SK-N-SH treated with all-trans-retinoic acid at 6 μM for 48 hours (cell line): ENCODE measurements around the gene LRRC10B.

Experiments used
- ATAC-seq: fragments of 200-7000 bp; cut with Tn5 transposase; 3 replicates; pipeline ENCODE4 v1.9.1; 2020; ENCODE audit warnings: mild to moderate bottlenecking, moderate library complexity
- BACH2 ChIP-seq: fragments of 250-450 bp; sonication (Bioruptor Pico); IDR thresholded peaks from 2 replicates; pipeline ENCODE4 v1.9.0; 2021; ENCODE audit warnings: mild to moderate bottlenecking, borderline replicate concordance
- CSDC2 ChIP-seq: fragments of 250-450 bp; sonication (Bioruptor Pico); IDR thresholded peaks from 2 replicates; pipeline ENCODE4 v1.5.0; 2020; ENCODE audit warnings: mild to moderate bottlenecking, moderate library complexity
- ESRRG ChIP-seq: fragments of 250-450 bp; sonication (Bioruptor Pico); IDR thresholded peaks from 2 replicates; pipeline ENCODE4 v1.6.1; 2021; ENCODE audit warnings: mild to moderate bottlenecking
- GLIS3 ChIP-seq: fragments of 250-450 bp; sonication (Bioruptor Pico); IDR thresholded peaks from 2 replicates; pipeline ENCODE4 v1.5.0; 2020; ENCODE audit warnings: mild to moderate bottlenecking, moderate library complexity
- ISL1 ChIP-seq: fragments of 250-450 bp; sonication (Bioruptor Pico); IDR thresholded peaks from 2 replicates; pipeline ENCODE4 v2.1.2; 2022; ENCODE audit warnings: mild to moderate bottlenecking, moderate library complexity
- OSR1 ChIP-seq: fragments of 250-450 bp; sonication (Bioruptor Pico); IDR thresholded peaks from 2 replicates; pipeline ENCODE4 v1.8.0; 2022; ENCODE audit warnings: moderate library complexity, mild to moderate bottlenecking, inconsistent platforms
- PPARA ChIP-seq: fragments of 250-450 bp; sonication (Bioruptor Pico); IDR thresholded peaks from 2 replicates; pipeline ENCODE4 v1.5.0; 2020; ENCODE audit warnings: mild to moderate bottlenecking, borderline replicate concordance
- SNAI2 ChIP-seq: fragments of 250-450 bp; sonication (Bioruptor Pico); IDR thresholded peaks from 2 replicates; pipeline ENCODE4 v1.5.0; 2020; ENCODE audit warnings: mild to moderate bottlenecking, moderate library complexity
- TCF4 ChIP-seq: fragments of 250-450 bp; sonication (Bioruptor Pico); IDR thresholded peaks from 2 replicates; pipeline ENCODE4 v1.8.0; 2021; ENCODE audit warnings: mild to moderate bottlenecking, moderate library complexity, borderline replicate concordance
- TOX ChIP-seq: fragments of 250-450 bp; sonication (Bioruptor Pico); IDR thresholded peaks from 2 replicates; pipeline ENCODE4 v1.8.0; 2021; ENCODE audit warnings: mild to moderate bottlenecking, moderate library complexity, borderline replicate concordance
- ZC3H10 ChIP-seq: fragments of 250-450 bp; sonication (Bioruptor Pico); IDR thresholded peaks from 2 replicates; pipeline ENCODE4 v1.5.1; 2021; ENCODE audit warnings: mild to moderate bottlenecking, moderate library complexity
- ZFP3 ChIP-seq: fragments of 250-450 bp; sonication (Bioruptor Pico); IDR thresholded peaks from 2 replicates; pipeline ENCODE4 v1.5.0; 2020; ENCODE audit warnings: mild to moderate bottlenecking, moderate library complexity
- ZFP30 ChIP-seq: fragments of 450-650 bp; formaldehyde crosslinking; IDR thresholded peaks from 2 replicates; pipeline ENCODE4 v1.5.0; 2022; ENCODE audit warnings: mild to moderate bottlenecking, moderate library complexity
- ZNF565 ChIP-seq: fragments of 450-650 bp; formaldehyde crosslinking; conservative IDR thresholded peaks from 2 replicates; pipeline ENCODE4 v1.5.0; 2020; ENCODE audit warnings: low read depth, mild to moderate bottlenecking, moderate library complexity
- ZNF70 ChIP-seq: fragments of 450-650 bp; formaldehyde crosslinking; IDR thresholded peaks from 2 replicates; pipeline ENCODE4 v1.5.0; 2020; ENCODE audit warnings: mild to moderate bottlenecking, moderate library complexity
- ZNF8 ChIP-seq: fragments of 450-650 bp; formaldehyde crosslinking; IDR thresholded peaks from 2 replicates; pipeline ENCODE4 v1.5.0; 2020; ENCODE audit warnings: mild to moderate bottlenecking, moderate library complexity
- TF ChIP-seq, protein P1 (sequence below): fragments of 250-450 bp; sonication (Bioruptor Pico); IDR thresholded peaks from 2 replicates; pipeline ENCODE4 v1.5.0; 2020; ENCODE audit warnings: mild to moderate bottlenecking, moderate library complexity
- TF ChIP-seq, protein P2 (sequence below): fragments of 250-450 bp; sonication (Bioruptor Pico); IDR thresholded peaks from 2 replicates; pipeline ENCODE4 v1.5.1; 2021; ENCODE audit warnings: mild to moderate bottlenecking, moderate library complexity
- TF ChIP-seq, protein P3 (sequence below): fragments of 250-450 bp; sonication (Bioruptor Pico); IDR thresholded peaks from 2 replicates; pipeline ENCODE4 v1.5.1; 2020; ENCODE audit warnings: low read depth, mild to moderate bottlenecking, moderate library complexity
- TF ChIP-seq, protein P4 (sequence below): fragments of 250-450 bp; sonication (Bioruptor Pico); IDR thresholded peaks from 2 replicates; pipeline ENCODE4 v1.8.0; 2021; ENCODE audit warnings: low read depth, mild to moderate bottlenecking, moderate library complexity, borderline replicate concordance
- TF ChIP-seq, protein P5 (sequence below): fragments of 250-450 bp; sonication (Bioruptor Pico); IDR thresholded peaks from 2 replicates; pipeline ENCODE4 v1.8.0; 2020; ENCODE audit warnings: mild to moderate bottlenecking, moderate library complexity, borderline replicate concordance

Gene LRRC10B

DNA sequence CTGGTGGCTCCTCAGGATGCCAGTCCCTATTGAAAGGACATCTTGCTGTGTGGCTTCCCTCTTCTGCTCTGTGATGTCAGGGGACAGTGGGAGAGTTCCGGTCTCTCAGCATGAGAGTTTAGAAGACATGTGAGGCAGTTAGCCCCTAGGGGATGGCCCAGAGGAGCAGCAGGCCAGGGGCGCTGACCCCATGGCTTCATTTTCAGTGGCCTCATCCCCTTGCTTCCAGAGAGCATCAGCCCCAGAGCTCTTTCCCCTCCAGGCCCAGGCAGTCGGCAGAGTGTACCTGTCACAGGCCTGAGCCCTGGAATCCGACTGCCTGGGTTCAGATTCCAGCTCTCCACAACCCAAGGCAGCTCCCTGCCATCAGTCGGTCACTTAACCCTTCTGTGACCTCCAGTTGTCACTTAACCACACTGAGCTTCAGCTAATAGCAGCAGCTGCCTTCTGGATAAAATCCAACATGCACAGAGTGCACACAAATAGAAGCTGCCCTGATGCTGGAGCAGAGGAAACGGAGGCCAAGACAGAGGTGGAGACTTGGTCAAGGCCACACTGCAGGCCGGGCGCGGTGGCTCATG, 14.1 kb upstream of the LRRC10B start:
- no peak for ATAC-seq
- TF ChIP-seq ESRRG (CRISPR knock-in tag), result no peak
- TF ChIP-seq PPARA, result no peak
- no peak for TF ChIP-seq SNAI2
- TF ChIP-seq ISL1 (CRISPR knock-in tag), result no peak
- TF ChIP-seq ZNF70 (CRISPR knock-in tag), result no peak
- TF ChIP-seq, protein P1, sequence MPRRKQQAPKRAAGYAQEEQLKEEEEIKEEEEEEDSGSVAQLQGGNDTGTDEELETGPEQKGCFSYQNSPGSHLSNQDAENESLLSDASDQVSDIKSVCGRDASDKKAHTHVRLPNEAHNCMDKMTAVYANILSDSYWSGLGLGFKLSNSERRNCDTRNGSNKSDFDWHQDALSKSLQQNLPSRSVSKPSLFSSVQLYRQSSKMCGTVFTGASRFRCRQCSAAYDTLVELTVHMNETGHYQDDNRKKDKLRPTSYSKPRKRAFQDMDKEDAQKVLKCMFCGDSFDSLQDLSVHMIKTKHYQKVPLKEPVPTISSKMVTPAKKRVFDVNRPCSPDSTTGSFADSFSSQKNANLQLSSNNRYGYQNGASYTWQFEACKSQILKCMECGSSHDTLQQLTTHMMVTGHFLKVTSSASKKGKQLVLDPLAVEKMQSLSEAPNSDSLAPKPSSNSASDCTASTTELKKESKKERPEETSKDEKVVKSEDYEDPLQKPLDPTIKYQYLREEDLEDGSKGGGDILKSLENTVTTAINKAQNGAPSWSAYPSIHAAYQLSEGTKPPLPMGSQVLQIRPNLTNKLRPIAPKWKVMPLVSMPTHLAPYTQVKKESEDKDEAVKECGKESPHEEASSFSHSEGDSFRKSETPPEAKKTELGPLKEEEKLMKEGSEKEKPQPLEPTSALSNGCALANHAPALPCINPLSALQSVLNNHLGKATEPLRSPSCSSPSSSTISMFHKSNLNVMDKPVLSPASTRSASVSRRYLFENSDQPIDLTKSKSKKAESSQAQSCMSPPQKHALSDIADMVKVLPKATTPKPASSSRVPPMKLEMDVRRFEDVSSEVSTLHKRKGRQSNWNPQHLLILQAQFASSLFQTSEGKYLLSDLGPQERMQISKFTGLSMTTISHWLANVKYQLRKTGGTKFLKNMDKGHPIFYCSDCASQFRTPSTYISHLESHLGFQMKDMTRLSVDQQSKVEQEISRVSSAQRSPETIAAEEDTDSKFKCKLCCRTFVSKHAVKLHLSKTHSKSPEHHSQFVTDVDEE (CRISPR knock-in tag), result no peak

DNA sequence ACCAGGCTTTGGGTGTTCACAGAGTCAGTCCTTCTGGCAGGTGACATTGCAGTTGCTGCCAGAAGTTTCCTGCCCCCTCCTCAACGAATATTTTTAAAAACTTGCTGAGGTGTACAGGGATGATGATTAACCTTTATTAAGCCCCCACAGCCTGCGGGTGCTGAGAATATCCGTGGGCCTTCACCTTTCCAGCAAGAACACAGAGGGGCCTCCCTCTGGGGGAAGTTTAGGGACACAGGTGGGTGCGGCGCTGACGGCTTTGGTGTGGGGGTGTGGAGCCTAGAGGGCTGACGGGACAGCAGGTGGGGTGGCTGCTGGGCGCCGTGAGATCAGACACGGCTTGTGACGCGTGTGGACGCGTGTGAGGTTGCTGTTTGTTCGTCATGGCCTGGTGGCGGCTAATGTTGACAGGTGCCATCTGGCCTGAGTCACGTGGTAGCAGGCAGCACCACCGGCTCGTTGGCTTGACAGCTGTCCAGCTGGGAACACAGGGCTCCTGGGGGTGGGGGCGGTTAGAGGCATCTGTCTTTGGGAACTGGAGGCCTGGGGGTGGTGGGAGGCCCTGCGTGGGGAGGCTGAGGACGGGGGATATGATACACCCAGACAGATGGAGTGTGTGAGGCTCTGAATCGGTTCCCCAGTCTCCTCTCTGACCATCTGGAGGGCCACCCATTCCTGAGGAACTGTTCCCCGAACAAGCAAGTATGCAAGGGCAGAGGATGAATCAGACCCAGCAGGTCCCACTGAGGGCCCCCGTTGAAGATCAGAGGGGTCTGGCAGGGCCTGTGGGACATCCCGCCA, 12.5 kb upstream of the LRRC10B start:
- no peak for TF ChIP-seq CSDC2 (CRISPR knock-in tag)
- no peak for ATAC-seq

DNA sequence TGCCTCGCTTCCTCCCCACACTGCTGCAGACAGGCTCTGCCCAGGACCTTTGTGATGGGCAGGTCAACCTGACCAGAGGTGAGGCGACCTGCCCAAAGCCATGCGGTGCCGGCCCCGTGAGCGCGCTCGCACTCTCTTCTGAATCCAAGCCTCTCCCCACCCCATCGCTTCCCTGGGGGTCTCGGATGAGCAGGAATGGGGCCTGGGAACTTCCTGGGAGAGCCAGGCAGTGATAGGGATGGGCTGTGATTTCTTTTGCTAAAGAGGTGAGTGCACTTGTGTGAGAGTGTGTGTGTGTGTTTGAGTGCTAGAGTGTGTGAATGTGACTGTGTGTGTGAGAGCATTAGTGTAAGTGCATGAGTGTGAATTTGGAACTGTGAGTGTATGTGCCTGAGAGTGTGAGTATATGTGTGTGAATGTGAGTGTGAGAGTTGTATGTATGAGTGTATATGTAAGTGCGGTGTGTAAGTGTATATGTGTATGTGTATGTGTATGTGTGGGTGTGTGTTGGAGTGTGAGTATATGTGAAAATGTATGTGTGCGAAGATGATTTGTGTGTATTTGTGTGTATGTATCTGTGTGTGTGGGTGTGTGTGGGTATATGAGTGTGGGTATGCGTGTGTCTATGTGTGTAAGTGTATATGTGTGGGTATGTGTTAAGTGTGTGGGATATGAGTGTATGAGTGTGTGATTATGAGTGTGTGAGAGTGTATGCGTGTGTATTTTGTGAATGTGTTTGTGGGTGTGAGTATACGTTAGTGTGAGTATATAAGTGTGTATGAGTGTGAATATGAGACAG, 11.7 kb upstream of the LRRC10B start:
- TF ChIP-seq PPARA (no peak), ESRRG (CRISPR knock-in tag) (no peak), ZNF565 (CRISPR knock-in tag) (no peak), ZFP30 (no peak), ZNF8 (no peak), ZFP3 (no peak), TCF4 (CRISPR knock-in tag) (no peak), GLIS3 (CRISPR knock-in tag) (no peak), TOX (CRISPR knock-in tag) (no peak), CSDC2 (CRISPR knock-in tag) (no peak), ZC3H10 (CRISPR knock-in tag) (no peak), ZNF70 (CRISPR knock-in tag) (no peak), ISL1 (CRISPR knock-in tag) (no peak), BACH2 (no peak), OSR1 (no peak)
- TF ChIP-seq, protein P2, sequence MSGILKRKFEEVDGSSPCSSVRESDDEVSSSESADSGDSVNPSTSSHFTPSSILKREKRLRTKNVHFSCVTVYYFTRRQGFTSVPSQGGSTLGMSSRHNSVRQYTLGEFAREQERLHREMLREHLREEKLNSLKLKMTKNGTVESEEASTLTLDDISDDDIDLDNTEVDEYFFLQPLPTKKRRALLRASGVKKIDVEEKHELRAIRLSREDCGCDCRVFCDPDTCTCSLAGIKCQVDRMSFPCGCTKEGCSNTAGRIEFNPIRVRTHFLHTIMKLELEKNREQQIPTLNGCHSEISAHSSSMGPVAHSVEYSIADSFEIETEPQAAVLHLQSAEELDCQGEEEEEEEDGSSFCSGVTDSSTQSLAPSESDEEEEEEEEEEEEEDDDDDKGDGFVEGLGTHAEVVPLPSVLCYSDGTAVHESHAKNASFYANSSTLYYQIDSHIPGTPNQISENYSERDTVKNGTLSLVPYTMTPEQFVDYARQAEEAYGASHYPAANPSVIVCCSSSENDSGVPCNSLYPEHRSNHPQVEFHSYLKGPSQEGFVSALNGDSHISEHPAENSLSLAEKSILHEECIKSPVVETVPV, result no peak
- TF ChIP-seq, protein P3, sequence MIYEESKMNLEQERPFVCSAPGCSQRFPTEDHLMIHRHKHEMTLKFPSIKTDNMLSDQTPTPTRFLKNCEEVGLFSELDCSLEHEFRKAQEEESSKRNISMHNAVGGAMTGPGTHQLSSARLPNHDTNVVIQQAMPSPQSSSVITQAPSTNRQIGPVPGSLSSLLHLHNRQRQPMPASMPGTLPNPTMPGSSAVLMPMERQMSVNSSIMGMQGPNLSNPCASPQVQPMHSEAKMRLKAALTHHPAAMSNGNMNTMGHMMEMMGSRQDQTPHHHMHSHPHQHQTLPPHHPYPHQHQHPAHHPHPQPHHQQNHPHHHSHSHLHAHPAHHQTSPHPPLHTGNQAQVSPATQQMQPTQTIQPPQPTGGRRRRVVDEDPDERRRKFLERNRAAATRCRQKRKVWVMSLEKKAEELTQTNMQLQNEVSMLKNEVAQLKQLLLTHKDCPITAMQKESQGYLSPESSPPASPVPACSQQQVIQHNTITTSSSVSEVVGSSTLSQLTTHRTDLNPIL (CRISPR knock-in tag), result no peak
- TF ChIP-seq, protein P1 (CRISPR knock-in tag), result no peak
- TF ChIP-seq, protein P4, sequence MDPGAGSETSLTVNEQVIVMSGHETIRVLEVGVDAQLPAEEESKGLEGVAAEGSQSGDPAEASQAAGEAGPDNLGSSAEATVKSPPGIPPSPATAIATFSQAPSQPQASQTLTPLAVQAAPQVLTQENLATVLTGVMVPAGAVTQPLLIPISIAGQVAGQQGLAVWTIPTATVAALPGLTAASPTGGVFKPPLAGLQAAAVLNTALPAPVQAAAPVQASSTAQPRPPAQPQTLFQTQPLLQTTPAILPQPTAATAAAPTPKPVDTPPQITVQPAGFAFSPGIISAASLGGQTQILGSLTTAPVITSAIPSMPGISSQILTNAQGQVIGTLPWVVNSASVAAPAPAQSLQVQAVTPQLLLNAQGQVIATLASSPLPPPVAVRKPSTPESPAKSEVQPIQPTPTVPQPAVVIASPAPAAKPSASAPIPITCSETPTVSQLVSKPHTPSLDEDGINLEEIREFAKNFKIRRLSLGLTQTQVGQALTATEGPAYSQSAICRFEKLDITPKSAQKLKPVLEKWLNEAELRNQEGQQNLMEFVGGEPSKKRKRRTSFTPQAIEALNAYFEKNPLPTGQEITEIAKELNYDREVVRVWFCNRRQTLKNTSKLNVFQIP (CRISPR knock-in tag), result no peak
- TF ChIP-seq, protein P5, sequence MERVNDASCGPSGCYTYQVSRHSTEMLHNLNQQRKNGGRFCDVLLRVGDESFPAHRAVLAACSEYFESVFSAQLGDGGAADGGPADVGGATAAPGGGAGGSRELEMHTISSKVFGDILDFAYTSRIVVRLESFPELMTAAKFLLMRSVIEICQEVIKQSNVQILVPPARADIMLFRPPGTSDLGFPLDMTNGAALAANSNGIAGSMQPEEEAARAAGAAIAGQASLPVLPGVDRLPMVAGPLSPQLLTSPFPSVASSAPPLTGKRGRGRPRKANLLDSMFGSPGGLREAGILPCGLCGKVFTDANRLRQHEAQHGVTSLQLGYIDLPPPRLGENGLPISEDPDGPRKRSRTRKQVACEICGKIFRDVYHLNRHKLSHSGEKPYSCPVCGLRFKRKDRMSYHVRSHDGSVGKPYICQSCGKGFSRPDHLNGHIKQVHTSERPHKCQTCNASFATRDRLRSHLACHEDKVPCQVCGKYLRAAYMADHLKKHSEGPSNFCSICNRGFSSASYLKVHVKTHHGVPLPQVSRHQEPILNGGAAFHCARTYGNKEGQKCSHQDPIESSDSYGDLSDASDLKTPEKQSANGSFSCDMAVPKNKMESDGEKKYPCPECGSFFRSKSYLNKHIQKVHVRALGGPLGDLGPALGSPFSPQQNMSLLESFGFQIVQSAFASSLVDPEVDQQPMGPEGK (CRISPR knock-in tag), result no peak

More for the DNA sequence above, 11.7 kb upstream of the LRRC10B start:
- ATAC-seq, result no peak
